ENCODE measurements around the gene PBX1. TPM values are rescaled to one million over a fixed set of nuclear protein-coding genes. Genes with fewer than 3 reads are reported as not detected.

PBX1 gene
- total RNA-seq, 1 donor from 2014 or later, result 719 TPM

- no peak overlapping the region for H3K27ac Mint-ChIP-seq
- TF ChIP-seq, protein P1, sequence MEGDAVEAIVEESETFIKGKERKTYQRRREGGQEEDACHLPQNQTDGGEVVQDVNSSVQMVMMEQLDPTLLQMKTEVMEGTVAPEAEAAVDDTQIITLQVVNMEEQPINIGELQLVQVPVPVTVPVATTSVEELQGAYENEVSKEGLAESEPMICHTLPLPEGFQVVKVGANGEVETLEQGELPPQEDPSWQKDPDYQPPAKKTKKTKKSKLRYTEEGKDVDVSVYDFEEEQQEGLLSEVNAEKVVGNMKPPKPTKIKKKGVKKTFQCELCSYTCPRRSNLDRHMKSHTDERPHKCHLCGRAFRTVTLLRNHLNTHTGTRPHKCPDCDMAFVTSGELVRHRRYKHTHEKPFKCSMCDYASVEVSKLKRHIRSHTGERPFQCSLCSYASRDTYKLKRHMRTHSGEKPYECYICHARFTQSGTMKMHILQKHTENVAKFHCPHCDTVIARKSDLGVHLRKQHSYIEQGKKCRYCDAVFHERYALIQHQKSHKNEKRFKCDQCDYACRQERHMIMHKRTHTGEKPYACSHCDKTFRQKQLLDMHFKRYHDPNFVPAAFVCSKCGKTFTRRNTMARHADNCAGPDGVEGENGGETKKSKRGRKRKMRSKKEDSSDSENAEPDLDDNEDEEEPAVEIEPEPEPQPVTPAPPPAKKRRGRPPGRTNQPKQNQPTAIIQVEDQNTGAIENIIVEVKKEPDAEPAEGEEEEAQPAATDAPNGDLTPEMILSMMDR (IDR thresholded peaks at IDR 0.05; ENCODE audit: unreplicated experiment), result no peak
- DNase-seq (ENCODE audit: low spot score in 2 of 2, unreplicated experiment in 2 of 2), result no peak
- H3K4me1 Mint-ChIP-seq, result no peaks in the 10 kb centered on the region
- no peaks in the 10 kb centered on the region for H3K27me3 Mint-ChIP-seq (ENCODE audit: low read depth)
- no peaks in the 10 kb centered on the region for H3K9me3 Mint-ChIP-seq
- no peak overlapping the region for H3K4me3 Mint-ChIP-seq
- peaks cover 14% of the 10 kb centered on the region for H3K36me3 Mint-ChIP-seq
Observed at GRCh38 chr1:164891615-164892014, 332.6 kb downstream of the PBX1 start.

DNA sequence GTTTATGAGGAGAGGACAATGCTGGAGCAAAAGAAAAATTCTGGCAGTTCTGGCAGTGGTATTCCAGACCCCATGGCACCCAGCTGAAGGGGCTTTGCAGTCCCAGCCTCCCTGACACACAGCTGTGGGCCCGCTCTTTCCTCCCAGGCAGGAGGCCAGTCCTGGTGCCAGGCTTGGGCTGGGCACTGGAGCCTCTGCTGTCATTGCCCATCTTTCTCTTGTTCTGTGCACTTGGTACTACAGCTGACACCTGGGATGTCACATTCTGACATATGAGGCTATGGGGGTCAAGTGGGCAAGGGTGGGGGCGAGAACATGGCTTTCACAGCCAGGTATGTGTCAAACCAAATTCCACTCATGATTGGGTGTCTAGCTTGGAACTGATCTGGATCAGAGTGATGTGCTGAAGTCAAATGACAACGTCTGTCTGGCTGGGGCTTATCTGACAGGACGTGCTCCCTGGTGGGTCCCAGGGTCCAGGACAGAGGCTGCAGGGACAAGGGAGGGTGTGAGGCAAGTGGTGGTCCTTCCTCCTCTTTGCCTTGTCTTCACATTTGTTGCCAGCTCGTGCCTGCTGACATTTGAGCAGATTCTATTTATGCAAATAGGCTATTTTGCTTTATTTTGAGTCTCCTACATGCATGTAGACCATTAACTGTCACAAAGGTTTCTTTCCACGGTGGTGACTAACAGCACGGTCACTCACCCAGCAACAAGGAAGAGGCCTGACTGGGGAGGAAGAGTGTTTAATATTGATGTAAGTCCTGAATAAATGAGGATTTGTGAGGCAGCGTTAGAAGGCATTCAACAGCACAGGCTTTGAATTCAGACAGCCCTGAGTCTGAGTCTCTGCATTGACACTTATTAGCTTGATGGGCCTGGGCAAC is 336.3 kb downstream of the PBX1 start:
- Mint-ChIP-seq H3K27ac (no peak overlapping the region), H3K9me3 (peaks cover 12% of the 10 kb centered on the region), H3K4me3 (no peak overlapping the region), H3K27me3 (ENCODE audit: low read depth) (no peaks in the 10 kb centered on the region), H3K4me1 (no peaks in the 10 kb centered on the region), H3K36me3 (peaks cover 13% of the 10 kb centered on the region)
- TF ChIP-seq, protein P1 (IDR thresholded peaks at IDR 0.05; ENCODE audit: unreplicated experiment), result no peak
- DNase-seq (ENCODE audit: low spot score in 2 of 2, unreplicated experiment in 2 of 2), result no peak

GRCh38 chr1:164901031-164901430 is 342.0 kb downstream of the PBX1 start:
- DNase-seq (ENCODE audit: low spot score in 2 of 2, unreplicated experiment in 2 of 2), result no peak
- peaks cover 4% of the 10 kb centered on the region for H3K4me1 Mint-ChIP-seq
- no peak overlapping the region for H3K4me3 Mint-ChIP-seq
- H3K9me3 Mint-ChIP-seq, result peaks cover 15% of the 10 kb centered on the region
- no peak overlapping the region for H3K27ac Mint-ChIP-seq
- peaks cover 11% of the 10 kb centered on the region for H3K36me3 Mint-ChIP-seq
- TF ChIP-seq, protein P1 (IDR thresholded peaks at IDR 0.05; ENCODE audit: unreplicated experiment), result no peak
- H3K27me3 Mint-ChIP-seq (ENCODE audit: low read depth), result no peaks in the 10 kb centered on the region
